ENCODE results near the gene ADM.

Gene ADM

GRCh38 chr11:10291801-10292638 lies 12.9 kb upstream of the ADM start:
- FAIRE-seq, result no peak

- FAIRE-seq, result no peak
Observed at GRCh38 chr11:10293423-10294289, 11.2 kb upstream of the ADM start, which contains the start of gene SBF2. SBF2 (minus strand) TSS chr11:10294219; CDS start chr11:10294069, 150 bp downstream.

GRCh38 chr11:10294290-10294953 lies 10.5 kb upstream of the ADM start:
- FAIRE-seq, result no peak

GRCh38 chr11:10295064-10295901 lies 9.6 kb upstream of the ADM start:
- no peak for FAIRE-seq

DNA sequence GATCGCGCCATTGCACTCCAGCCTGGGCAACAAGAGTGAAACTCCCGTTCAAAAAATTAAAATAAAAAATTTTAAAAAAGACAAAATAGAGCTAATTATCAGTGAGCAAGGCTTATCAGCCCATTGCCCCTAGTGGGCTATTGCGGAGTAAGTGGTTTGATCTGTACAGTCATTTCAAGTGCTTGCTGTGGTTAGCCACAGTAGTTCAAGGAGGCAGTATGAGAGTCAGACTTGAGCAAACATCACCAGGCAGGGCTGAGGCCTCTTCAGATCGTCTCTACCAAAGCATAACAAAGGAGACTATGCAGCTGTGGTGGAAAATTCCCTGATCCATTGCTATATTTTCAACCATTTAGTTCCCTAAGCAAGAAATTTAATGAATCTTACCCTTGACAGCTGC lies 6.5 kb upstream of the ADM start:
- no peak for FAIRE-seq

DNA sequence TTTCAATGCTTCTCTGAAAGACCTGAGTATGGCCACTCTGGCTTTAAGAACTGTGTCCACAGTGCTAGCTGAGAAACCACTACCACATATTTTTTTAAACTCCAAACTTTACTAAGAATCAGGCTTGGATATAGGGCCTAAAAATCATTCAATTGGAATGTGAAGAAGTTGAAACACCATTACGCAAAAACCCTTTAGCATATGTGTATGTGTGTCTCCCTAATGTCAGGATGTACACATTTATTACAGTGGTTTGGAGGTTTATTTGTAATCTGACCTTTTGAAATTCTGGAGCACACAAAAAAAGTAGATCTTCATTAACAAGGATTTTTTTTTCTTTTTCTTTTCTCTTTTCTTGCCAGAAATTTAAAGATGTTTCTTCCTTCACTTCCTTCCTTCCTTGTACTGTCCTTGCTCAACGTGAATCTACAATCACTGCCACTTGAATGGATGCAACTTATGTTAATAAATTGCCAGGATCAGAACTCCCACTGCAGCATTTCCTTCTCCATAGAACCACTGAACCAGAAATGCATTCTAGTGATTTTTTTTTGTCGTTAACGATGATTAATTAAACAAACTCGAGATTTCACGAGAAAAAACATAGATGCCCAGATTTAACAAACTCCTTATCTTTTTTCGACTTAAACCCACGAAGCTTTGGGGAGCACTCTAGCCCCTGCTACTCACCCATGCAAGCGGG lies 3.1 kb upstream of the ADM start:
- FAIRE-seq, result no peak

GRCh38 chr11:10302359-10302743 lies 2.5 kb upstream of the ADM start:
- no peak for FAIRE-seq

GRCh38 chr11:10302744-10303557 lies 1.9 kb upstream of the ADM start:
- no peak for FAIRE-seq

DNA sequence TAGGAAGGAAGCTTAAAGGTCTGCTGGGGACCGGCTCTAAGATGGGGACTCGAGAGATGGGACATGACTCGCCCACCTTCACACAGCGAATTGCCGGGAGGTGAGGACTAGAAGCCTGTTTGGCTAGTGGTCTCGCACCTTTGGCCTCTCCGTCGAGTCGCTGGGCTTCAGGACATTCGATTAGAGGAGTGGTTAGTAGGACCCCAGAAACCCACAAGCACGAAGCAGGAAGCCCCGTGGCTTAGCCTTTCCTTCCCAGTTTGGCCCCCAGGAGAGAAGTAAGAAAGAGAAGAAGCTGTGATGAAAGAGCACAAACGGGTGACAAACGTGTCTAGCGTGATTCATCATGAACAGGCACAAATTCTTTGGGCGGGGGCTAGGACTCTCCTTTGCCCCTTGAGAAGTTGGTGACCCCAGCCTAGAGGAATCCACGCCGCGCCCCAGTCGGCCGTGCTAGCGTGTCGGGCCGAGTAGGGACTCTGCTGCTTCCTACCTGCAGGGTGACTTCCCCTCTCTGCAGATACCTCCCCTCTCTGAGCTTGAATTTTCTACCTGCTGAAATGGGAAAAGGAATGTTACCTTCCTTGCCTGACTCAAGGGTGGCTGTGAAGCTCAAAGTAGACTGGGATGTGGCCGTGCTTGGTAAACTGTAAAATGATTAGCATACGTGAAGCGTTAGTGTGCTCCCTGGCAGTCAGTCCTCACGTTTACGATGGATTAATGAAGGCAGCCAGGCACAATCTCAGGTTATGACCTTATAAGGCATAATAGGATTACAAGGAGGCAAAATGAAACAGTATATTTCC lies 1.1 kb upstream of the ADM start:
- FAIRE-seq, result no peak

DNA sequence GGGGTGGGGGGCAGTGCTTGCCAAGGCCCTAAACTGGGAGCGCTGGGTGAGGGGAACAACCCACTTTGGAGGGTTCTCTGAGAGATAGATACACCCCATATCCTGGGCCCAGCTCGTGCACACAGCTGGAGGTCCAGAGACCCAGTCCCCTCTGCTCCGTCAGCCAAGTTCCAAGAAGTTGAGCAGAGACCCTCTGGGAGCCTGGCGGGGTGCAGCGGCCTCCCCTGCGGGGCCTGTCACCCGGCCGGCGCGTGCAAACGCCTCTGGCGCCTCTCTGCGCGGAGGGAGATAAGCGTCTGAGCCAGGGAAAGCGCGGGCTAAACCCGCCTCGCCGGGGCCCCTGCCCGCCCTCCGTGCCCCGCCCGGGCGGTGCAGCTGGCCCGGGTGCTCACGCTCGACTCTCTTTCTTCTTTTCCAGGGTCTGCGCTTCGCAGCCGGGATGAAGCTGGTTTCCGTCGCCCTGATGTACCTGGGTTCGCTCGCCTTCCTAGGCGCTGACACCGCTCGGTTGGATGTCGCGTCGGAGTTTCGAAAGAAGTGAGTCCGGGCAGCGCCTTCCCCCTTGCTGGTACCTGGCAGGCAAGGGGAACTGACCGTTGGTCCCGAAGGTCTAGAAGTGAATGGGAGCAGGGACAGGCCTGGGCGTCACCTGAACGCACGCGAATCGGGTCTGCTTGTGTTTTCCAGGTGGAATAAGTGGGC lies 540 bp downstream of the ADM start:
- FAIRE-seq, result no peak

GRCh38 chr11:10305964-10306918 lies 1.4 kb downstream of the ADM start:
- no peak for FAIRE-seq

- FAIRE-seq, result no peak
Observed at GRCh38 chr11:10307022-10307399, 2.1 kb downstream of the ADM start.

GRCh38 chr11:10307400-10308200 lies 2.7 kb downstream of the ADM start:
- FAIRE-seq, result no peak

DNA sequence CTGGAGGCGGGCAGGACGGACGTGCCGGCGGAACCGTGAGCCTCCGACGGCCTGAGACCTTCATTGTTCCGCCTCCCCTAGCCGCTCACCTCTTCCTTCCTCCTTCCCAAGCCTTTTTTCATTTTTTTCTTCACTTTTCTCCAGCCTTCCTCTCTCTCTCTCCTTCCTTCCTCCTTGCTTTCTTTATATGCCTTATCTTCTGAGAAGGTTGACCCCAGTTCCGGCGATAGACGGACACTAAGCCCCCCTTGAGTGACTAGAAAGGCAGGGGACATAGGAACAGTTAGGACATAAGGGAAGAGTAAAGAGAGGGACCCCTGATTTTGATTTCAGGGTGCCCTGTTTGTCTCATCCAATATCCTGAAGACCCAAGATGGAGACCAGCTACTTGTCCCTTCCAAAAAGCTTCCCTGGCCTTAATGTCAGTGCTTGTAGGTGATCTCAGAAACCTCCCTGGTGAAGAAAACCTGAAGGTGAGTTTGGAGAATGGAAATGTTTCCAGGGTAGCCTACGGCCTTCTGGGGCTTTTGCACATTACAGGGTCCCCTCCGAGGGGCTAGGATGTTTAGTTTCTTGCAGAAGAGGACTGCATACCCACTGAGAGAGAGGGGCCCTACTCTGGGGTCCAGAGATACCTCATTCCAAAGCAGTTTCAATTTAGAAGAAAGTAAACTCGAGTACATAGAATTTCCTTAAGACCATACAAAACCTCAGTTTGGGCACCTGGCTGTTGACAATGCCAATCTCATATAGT lies 3.5 kb downstream of the ADM start:
- FAIRE-seq, result no peak

DNA sequence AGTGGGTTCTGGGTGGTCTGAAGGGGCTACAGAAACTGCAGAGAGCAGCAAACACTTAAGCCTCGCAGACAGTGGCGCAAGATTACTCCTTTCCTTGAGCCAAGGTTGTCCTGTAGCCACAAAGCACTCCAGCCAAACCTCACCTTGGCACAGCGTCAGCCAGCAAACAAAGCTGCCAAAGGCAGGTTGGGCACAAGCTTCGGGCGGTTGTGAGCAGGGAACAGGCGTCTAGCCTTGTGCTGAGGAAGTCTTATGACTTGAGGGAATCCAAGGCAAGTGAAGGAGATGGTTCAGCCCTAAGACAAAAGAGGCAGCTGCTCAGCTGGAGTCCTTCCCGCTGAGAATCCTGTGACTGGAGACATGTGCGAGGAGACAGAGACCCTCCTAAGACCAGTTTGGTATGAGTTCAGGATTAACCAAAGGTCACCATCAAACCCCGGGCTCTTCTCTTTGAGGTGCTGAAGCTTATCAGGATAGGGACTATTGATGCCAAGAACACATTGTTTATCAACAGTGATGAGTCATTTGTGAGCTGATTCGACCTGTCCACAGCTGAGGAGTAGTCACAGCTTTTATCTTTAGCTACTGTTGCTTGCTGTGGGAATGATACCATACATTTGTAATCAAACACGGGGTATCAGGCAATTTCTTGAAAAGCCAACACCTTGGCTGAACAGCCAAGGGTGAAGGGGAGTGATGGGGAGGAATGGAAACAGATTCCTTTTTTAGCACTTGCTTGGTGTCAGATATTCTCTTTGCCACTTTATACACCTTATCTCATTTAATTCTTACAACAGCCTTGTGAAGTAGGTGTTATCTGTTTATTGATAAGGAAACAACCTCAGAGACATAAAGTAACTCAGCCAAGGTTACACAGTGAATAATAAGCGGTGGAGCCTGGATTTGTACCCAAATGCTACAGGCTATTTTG lies 4.6 kb downstream of the ADM start:
- no peak for FAIRE-seq
